ENCODE data around the gene NPC1.
"Not testable (repeated sequence)": the region's sequence is repeated elsewhere in the genome, so short reads cannot be mapped to it uniquely, and the experiment has no call there.

NPC1 gene

GRCh38 chr18:23608211-23608610 is 21.9 kb upstream of the NPC1 start:
- no peak for DNase-seq

- no peak for DNase-seq
These were observed 19.6 kb upstream of the NPC1 start for GRCh38 chr18:23605941-23606340.

- DNase-seq: no peak
These were observed 13.5 kb upstream of the NPC1 start for GRCh38 chr18:23599809-23600208.

- DNase-seq: no peak
These were observed 9.9 kb upstream of the NPC1 start for GRCh38 chr18:23596183-23596582.

DNA sequence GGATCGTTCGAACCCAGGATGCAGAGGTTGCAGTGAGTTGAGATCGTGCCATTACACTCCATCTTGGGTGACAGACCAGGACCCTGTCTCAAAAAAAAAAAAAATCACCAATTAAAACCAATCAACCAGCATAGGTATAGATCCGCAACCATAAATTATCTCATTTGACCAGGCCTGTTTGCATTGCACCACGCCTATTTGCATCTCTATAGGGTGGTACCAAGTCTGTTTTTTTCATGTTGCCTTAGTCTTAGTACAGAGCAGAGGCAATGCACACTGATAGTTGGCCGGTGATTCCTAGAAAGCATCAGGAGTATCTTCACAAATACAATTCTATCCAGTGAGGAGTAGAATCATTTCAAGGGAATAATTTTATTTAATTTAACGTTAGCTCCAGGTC is 9.3 kb upstream of the NPC1 start:
- DNase-seq: no peak

DNA sequence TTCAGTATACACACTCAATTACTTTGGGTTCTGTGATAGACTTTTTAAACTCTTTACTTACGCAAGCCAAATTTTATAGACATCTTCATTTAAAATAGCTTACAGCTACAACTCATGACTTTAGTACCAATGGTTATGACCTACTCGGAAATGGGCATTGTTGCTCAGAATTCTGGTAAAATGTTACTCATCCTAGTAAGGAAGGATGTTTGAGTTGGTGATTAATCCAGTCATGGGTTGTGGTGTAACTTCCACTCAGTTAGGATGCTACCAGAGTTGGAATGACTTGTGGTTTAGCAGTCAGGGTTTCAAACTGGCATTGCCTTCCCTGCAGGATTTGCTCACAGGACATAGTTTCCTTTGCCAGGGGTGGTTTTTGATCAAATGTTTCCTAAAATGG is 7.4 kb upstream of the NPC1 start:
- DNase-seq: no peak

- no peak for DNase-seq
These were observed 6.6 kb upstream of the NPC1 start for GRCh38 chr18:23592911-23593310.

DNA sequence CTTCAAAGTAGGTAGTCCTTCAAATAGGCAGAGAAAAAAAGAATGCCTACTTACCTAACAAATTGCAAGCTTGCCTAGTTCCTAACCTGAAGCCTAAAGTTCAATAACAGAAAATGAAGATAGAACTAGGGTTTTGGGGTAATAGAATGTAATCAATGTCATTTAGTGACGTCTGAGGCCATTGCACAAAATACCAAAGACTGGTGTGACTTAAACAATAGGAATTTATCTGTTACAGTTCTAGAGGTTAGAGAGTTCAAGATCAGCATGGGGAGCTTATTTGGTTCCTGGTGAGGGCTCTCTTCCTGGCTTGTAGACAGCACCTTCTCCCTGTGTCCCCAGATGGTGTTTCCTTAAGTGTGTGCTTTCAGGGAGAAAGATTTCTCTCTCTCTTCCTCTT is 4.7 kb upstream of the NPC1 start:
- no peak for DNase-seq

GRCh38 chr18:23588836-23589560 is 2.7 kb upstream of the NPC1 start:
- DNase-seq: no peak

DNA sequence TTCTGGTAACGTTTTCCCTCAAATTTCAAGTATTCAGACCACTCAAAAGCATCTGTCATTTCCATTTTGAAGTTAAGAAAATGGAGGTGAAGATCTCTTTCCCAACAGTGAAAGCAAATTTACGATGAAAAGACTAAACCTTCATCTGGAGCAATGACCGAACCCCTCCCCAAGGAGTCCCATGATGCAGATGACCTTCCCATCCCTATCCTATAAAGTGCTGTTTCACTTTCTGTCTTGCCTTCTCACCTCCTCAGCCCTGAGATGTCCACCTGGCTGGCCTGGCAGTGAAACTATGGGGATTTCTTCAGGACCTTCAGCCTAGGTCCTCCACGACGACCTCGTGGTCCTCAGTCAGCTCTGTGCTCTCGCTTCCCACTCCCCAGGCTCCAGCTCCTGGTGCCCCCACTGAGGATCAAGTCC is 925 bp upstream of the NPC1 start:
- DNase-seq: no peak

DNA sequence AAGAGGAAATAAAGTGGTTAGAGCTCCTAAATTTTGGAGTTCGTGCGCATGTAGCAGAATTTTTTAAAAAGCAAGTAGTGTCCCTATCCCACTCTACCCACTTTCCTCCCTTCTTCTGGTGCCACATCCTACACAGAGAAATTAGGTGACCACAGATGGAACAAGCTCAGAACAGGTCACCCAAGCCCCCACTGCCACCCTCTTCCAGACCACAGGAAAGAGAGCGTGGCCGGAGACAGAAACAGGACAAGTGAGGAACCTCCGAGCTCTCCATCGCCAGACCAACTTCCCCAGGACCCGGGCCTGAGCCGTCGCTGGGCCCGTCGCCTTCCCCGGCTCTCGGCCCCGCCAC is 433 bp downstream of the NPC1 start:
- DNase-seq: no peak

DNA sequence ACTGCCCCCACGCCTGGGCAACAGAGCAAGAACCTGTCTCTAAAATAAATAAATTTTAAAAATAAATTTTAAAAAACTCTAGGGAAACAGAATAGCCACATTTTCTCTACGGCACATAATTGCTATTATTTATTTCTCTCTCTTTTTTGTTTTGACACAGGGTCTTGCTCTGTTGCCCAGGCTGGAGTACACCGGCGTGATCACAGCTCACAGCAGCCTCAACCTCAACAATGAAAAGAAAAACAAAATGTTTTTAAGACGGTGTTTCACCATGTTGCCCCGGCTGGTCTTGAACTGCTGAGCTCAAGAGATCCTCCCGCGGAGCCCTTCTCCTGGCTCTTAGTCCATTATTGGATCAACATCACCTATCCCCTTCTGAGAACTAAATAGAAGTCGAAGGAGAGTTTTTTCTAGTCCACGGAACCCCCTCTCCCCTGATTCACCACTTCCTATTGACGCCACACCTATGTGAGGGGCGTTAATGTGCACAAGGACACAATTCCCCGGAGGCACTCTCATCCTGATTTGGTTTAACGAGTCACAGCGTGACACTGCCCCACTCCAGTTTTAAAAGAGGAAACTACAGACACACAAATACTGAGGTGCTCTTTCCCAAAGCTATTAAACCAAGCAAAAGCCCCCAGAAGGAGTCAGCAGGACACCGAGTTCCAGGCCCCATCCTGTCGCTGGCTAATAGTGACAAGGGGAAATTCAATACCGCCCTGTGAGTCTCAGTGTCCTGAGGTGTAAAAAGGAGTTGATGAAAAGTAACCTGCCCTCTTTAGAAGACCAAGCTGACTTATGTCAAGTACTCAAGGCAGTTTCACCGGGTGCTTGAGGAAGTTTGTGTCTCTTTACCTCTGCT is 1.1 kb downstream of the NPC1 start:
- DNase-seq: no peak

GRCh38 chr18:23584019-23584983 is 2.0 kb downstream of the NPC1 start:
- DNase-seq: no peak

GRCh38 chr18:23583071-23583865 is 3.0 kb downstream of the NPC1 start:
- DNase-seq: no peak

- no peak for DNase-seq
These were observed 5.5 kb downstream of the NPC1 start for GRCh38 chr18:23580677-23581367.

DNA sequence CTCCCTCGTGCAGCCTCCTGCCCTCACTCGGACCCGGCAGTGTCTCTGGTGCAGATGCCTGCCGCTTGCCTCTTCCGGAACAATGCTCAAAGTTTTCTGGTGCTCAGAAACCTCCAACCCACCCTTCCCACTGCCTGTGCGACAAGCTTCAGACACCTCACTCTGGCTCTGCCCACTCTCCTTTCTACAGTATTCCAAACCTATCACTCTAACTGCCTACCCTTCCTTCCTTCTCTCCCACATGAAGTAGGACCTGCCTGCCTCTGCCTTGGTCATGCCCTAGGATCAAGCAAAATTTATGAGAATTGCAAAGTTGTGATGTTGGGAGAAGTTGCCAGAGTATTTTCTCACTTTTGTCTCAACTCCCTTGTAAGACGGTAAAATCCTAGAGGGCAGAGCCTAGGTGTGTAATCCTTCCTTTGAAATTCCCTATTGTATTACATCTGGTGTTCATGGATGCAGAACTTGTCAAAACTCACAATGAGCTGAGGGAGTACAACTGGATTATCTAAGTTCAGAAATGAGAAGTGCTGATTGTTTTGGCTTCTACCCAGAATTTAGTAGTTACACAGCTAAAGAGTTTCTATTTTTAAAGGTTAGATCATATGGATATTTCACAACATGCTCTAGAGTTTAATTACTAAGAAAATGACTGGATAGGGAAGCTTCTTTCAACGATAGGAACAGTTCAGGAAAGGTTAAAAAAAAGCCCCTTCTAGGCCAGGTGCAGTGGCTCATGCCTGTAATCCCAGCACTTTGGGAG is 7.2 kb downstream of the NPC1 start:
- DNase-seq: no peak

- DNase-seq: no peak
These were observed 8.1 kb downstream of the NPC1 start for GRCh38 chr18:23578067-23578701.

- DNase-seq: not testable (repeated sequence)
These were observed 8.8 kb downstream of the NPC1 start for GRCh38 chr18:23577521-23577920.

DNA sequence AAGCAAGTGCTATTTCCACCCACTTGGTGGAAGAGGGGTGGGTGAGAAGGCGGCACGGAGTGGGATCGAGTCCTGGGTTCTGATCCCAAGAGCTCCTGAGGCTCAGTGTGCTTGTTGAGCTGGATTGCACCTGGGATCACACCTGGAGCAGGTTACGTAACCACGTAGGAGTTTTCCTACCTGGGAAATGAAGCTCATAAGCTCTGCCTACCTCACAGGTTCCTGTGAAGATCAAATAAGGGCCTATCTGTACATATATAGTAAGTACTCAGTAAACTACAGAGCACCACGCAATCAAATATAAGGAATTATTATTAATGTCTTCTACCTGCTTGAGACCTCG is 11.0 kb downstream of the NPC1 start:
- DNase-seq: no peak

GRCh38 chr18:23574611-23575308 is 11.5 kb downstream of the NPC1 start:
- DNase-seq: no peak
